ACHN (cell line): ENCODE data around the gene FBXO46.

ENCODE experiments used
- DNase-seq: peaks from one replicate; pipeline ENCODE4 v3.0.0-alpha.2; 2015
- in situ Hi-C: cut with HindIII; loops from 2 replicates; pipeline ENCODE4 v1.10.0; 2017; ENCODE audit warnings: low sequenced_read_pairs, low pct_ligation_motif_present, low pct_unique_long_range_greater_than_20kb

FBXO46 gene

GRCh38 chr19:45663800-45664199 is 66.9 kb downstream of the FBXO46 start:
- no peak for DNase-seq
- in situ Hi-C loops: no loop called here

GRCh38 chr19:45660636-45661035 is 70.1 kb downstream of the FBXO46 start:
- in situ Hi-C loops: no loop called here
- no peak for DNase-seq
